Left colon (tissue), 2 donors: ENCODE data around the gene P4HTM. TPM values are rescaled to one million over a fixed set of nuclear protein-coding genes. Genes with fewer than 3 reads are reported as not detected.

Source experiments
- ATAC-seq: fragments of 200-7000 bp; cut with Tn5 transposase; one replicate; pipeline ENCODE4 v1.9.1; 2020; ENCODE audit warnings: mild to moderate bottlenecking, moderate library complexity
- DNase-seq, 2 donors: peaks; one replicate each; pipeline ENCODE4 v3.0.0-alpha.2; 2020
- intact Hi-C, 2 donors: fragments of 100-400 bp; cut with DNase I in 1 of 2; cut with micrococcal nuclease in 1 of 2; formaldehyde crosslinking; loops; one replicate each; pipeline versions ENCODE4 v1.11.2 to v1.14.0; 2022; cut with DNase I, micrococcal nuclease
- total RNA-seq, 2 donors: library from RNA; stranded (reverse); fragmentation: NEBNext Ultra II Directional; extraction: Animal tissue kit (Norgen Biotek cat#: 25700); gene quantifications; one replicate each; pipeline ENCODE4 v1.2.1, GENCODE V29; 2021
- donor health status: DM: no; HTN: no; CAD: no.
- donor health status: DM: yes; HTN: yes; CAD: no.

Gene P4HTM
- total RNA-seq, 2 donors from 2014 or later, result 33.8 to 47.3 TPM

GRCh38 chr3:49020330-49021212 lies 30.5 kb downstream of the P4HTM start:
- ATAC-seq, result peak; percentile 34
- intact Hi-C loops, result no loop called here
- peak; percentile 64 to 80 for DNase-seq

GRCh38 chr3:49021213-49021812 lies 31.3 kb downstream of the P4HTM start:
- ATAC-seq (peak; percentile 68), DNase-seq (peak; percentile 99 to 100)
- intact Hi-C loops, result no loop called here

GRCh38 chr3:49021813-49022687 lies 32.0 kb downstream of the P4HTM start, which contains the start of gene NDUFAF3:
Gene NDUFAF3 (plus strand): TSS chr3:49022121. CDS start chr3:49022145, 24 bp downstream.
- peak; percentile 62 for ATAC-seq
- intact Hi-C loops, result no loop called here
- peak; percentile 90 to 94 for DNase-seq

- DNase-seq (peak in 1 of 2 donors; percentile 32), ATAC-seq (no peak)
- intact Hi-C loops, result no loop called here
Observed at GRCh38 chr3:49022688-49023171, 32.7 kb downstream of the P4HTM start.

- intact Hi-C loops, result no loop called here
- ATAC-seq, result no peak
Observed at GRCh38 chr3:49023775-49024174, 33.7 kb downstream of the P4HTM start.

GRCh38 chr3:49024449-49024848 lies 34.4 kb downstream of the P4HTM start:
- DNase-seq (no peak), ATAC-seq (no peak)
- intact Hi-C loops, result no loop called here

More at GRCh38 chr3:49023775-49024174, 33.7 kb downstream of the P4HTM start:
- no peak for DNase-seq

- intact Hi-C loops, result no loop called here
- ATAC-seq (no peak), DNase-seq (no peak)
Observed at GRCh38 chr3:49025005-49025792, 35.2 kb downstream of the P4HTM start.

- intact Hi-C loops, result no loop called here
- DNase-seq, result no peak
Observed at GRCh38 chr3:49025793-49026520, 35.9 kb downstream of the P4HTM start.

GRCh38 chr3:49026536-49026935 lies 36.5 kb downstream of the P4HTM start:
- intact Hi-C loops, result no loop called here

More at GRCh38 chr3:49025793-49026520, 35.9 kb downstream of the P4HTM start:
- ATAC-seq, result no peak

GRCh38 chr3:49027634-49028033 lies 37.6 kb downstream of the P4HTM start:
- intact Hi-C loops, result no loop called here
- no peak for DNase-seq
- no peak for ATAC-seq

More at GRCh38 chr3:49026536-49026935, 36.5 kb downstream of the P4HTM start:
- DNase-seq (no peak), ATAC-seq (no peak)

GRCh38 chr3:49028298-49028672 lies 38.2 kb downstream of the P4HTM start:
- ATAC-seq (no peak), DNase-seq (no peak)
- intact Hi-C loops, result no loop called here

- intact Hi-C loops, result no loop called here
- peak; percentile 90 to 96 for DNase-seq
- ATAC-seq, result peak; percentile 93
Observed at GRCh38 chr3:49028673-49029562, 38.9 kb downstream of the P4HTM start, which contains the start of gene IMPDH2. Gene IMPDH2 (minus strand): TSS chr3:49029398. CDS start chr3:49029350, 48 bp downstream.

GRCh38 chr3:49029563-49029884 lies 39.5 kb downstream of the P4HTM start:
- DNase-seq, result no peak
- intact Hi-C loops, result no loop called here
- no peak for ATAC-seq

- DNase-seq (no peak), ATAC-seq (no peak)
- intact Hi-C loops, result no loop called here
Observed at GRCh38 chr3:49030321-49030720, 40.3 kb downstream of the P4HTM start.

- no peak for DNase-seq
- ATAC-seq, result no peak
- intact Hi-C loops, result no loop called here
Observed at GRCh38 chr3:49032646-49033304, 42.7 kb downstream of the P4HTM start.

GRCh38 chr3:49034650-49035049 lies 44.6 kb downstream of the P4HTM start:
- intact Hi-C loops, result no loop called here
- DNase-seq (no peak), ATAC-seq (no peak)
